Heart left ventricle (tissue), 16 donors: ENCODE measurements around the gene GNA15. TPM values are rescaled to one million over a fixed set of nuclear protein-coding genes. Genes with fewer than 3 reads are reported as not detected.

Experiments
- ATAC-seq, 4 donors: fragments of 200-7000 bp; cut with Tn5 transposase; one replicate each; pipeline ENCODE4 v1.9.1; 2020 to 2022; ENCODE audit warnings: moderate library complexity in 4 of 4, mild to moderate bottlenecking in 3 of 4, moderate number of reproducible peaks in 1 of 4
- DNase-seq, 5 donors: peaks; one replicate each; pipeline ENCODE4 v3.0.0-alpha.2; 2020
- H3K27ac ChIP-seq, 12 donors: fragments of 200-600 bp; sonication (generic) in 4 of 12; one replicate each; pipeline versions ENCODE4 v1.5.0 to v1.8.0; 2016 to 2022; ENCODE audit warnings: mild to moderate bottlenecking in 2 of 12
- H3K27me3 ChIP-seq, 9 donors: fragments of 200-600 bp; sonication (generic) in 2 of 9; one replicate each; pipeline versions ENCODE4 v1.5.1 to v1.8.0; 2016 to 2022; ENCODE audit warnings: mild to moderate bottlenecking in 3 of 9
- H3K36me3 ChIP-seq, 9 donors: fragments of 200-600 bp; sonication (generic) in 2 of 9; one replicate each; pipeline versions ENCODE4 v1.5.0 to v1.8.0; 2018 to 2022; ENCODE audit warnings: mild to moderate bottlenecking in 2 of 9
- H3K4me1 ChIP-seq, 12 donors: fragments of 200-600 bp; sonication (generic) in 4 of 12; one replicate each; pipeline versions ENCODE4 v1.5.0 to v1.8.0; 2016 to 2022; ENCODE audit warnings: mild to moderate bottlenecking in 3 of 12
- H3K4me3 ChIP-seq, 12 donors: fragments of 200-600 bp; sonication (generic) in 4 of 12; one replicate each; pipeline versions ENCODE4 v1.5.0 to v1.8.0; 2017 to 2022; ENCODE audit warnings: mild to moderate bottlenecking in 9 of 12, moderate library complexity in 4 of 12
- H3K9me3 ChIP-seq, 12 donors: fragments of 200-600 bp; sonication (generic) in 4 of 12; one replicate each; pipeline versions ENCODE4 v1.5.0 to v1.8.0; 2016 to 2022; ENCODE audit warnings: mild to moderate bottlenecking in 1 of 12
- CTCF ChIP-seq, 12 donors: fragments of 200-600 bp; sonication (generic) in 4 of 12; IDR thresholded peaks; one replicate each; pipeline versions ENCODE4 v1.5.0 to v1.8.0; 2018 to 2022; ENCODE audit warnings: antibody characterized with exemption in 12 of 12, mild to moderate bottlenecking in 5 of 12
- POLR2A ChIP-seq, 2 donors: fragments of 450-650 bp; IDR thresholded peaks; one replicate each; pipeline ENCODE4 v1.6.1; 2017; ENCODE audit warnings: antibody characterized with exemption in 2 of 2, mild to moderate bottlenecking in 2 of 2, moderate library complexity in 2 of 2
- WGBS, 4 donors: extraction: QIAGEN DNeasy Blood & Tissue Kit in 2 of 4; methylation state at CpG; one replicate each; pipeline versions ENCODE4 v1.1.5 to v1.1.7; 2013 to 2018; 5-methylcytosine and 5-hydroxymethylcytosine counted together
- intact Hi-C, 10 donors: fragments of 100-400 bp; cut with DNase I; formaldehyde crosslinking; loops; one replicate each; pipeline versions ENCODE4 v1.11.1 to v1.14.2; 2022
- polyA plus RNA-seq, 2 donors: library from polyadenylated mRNA; stranded (reverse); fragments of 200-250 nt; gene quantifications; one replicate each; pipeline ENCODE4 v1.2.3, GENCODE V29; 2013
- total RNA-seq, 9 donors: library from RNA; depleted of rRNA in 2 of 9; stranded (reverse); fragments of >200 nt in 2 of 9; fragmentation: NEBNext Ultra II Directional in 3 of 9; extraction: Animal tissue kit (Norgen Biotek cat#: 25700) in 3 of 9; gene quantifications; one replicate each; pipeline versions ENCODE4 v1.1.0 to v1.2.4, GENCODE V29; 2016 to 2023
- donor health status: ischemic (EF 13 %, LVEDD 7.1; RV severe dilation, severe dysfunction).
- donor health status: healthy with polysubstance abuse.
- donor health status: DM: no; HTN: yes; CAD: no.
- donor health status: DM: no; HTN: no; CAD: no.
- donor health status: ischemic (EF 25% LVEDD 6.9; RV normal size, moderate dysfunction).
- donor health status: ischemic (EF 25% LVEDD 5.7; RV mildly dilated, moderate dysfunction).
- donor health status: healthy.
- donor health status: DM: yes; HTN: yes; CAD: no.
- donor health status: ischemic (EF 35%, LVEDD 5.7; RV mildly dilated, moderate dysfunction).
- donor health status: nonischemic (EF 11% LVEDD 7.7; RV severe dilation, severe dysfunction).
- donor health status: DM: yes; HTN: yes; CAD: no.
- donor health status: PGD.
- donor health status: ischemic (EF 29% LVEDD 5.4; RV normal size, mild dysfunction).
- donor health status: nonischemic (EF 23%, LVEDD 6.1; RV moderate dilation, normal function).

Gene GNA15
- total and polyA plus RNA-seq, 11 donors, result 0.69 to 15.2 (median 1.7) TPM

DNA sequence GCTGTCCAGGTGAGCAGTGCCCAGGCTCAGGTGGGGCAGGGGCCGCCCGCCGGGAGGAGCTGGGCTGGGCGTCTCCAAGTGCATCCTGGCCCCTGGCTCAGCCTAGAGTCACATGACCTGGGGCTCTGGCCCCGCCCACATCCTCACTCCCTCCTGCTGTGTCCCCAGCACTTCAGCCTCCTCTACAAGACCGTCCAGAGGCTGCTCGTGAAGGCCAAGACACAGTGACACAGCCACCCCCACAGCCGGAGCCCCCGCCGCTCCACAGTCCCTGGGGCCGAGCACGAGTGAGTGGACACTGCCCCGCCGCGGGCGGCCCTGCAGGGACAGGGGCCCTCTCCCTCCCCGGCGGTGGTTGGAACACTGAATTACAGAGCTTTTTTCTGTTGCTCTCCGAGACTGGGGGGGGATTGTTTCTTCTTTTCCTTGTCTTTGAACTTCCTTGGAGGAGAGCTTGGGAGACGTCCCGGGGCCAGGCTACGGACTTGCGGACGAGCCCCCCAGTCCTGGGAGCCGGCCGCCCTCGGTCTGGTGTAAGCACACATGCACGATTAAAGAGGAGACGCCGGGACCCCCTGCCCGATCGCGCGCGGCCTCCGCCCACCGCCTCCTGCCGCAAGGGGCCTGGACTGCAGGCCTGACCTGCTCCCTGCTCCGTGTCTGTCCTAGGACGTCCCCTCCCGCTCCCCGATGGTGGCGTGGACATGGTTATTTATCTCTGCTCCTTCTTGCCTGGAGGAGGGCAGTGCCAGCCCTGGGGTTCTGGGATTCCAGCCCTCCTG is 71.8 kb downstream of the GNA15 start:
- WGBS, 4 donors, result 91% methylated on average over 38 to 43 of the region's 43 CpGs
- ATAC-seq (no peak), DNase-seq (no peak)
- Histone ChIP-seq H3K36me3 (peaks cover 0 to 53% (median 39%) of the 10 kb centered on the region in 9 donors), H3K27me3 (no peaks in the 10 kb centered on the region), H3K4me3 (no peak overlapping the region), H3K4me1 (no peaks in the 10 kb centered on the region), H3K27ac (no peak overlapping the region), H3K9me3 (no peaks in the 10 kb centered on the region)
- TF ChIP-seq CTCF (IDR thresholded peaks at IDR 0.05) (no peak), POLR2A (IDR thresholded peaks at IDR 0.05) (no peak)
- intact Hi-C loops, result no loop called here

DNA sequence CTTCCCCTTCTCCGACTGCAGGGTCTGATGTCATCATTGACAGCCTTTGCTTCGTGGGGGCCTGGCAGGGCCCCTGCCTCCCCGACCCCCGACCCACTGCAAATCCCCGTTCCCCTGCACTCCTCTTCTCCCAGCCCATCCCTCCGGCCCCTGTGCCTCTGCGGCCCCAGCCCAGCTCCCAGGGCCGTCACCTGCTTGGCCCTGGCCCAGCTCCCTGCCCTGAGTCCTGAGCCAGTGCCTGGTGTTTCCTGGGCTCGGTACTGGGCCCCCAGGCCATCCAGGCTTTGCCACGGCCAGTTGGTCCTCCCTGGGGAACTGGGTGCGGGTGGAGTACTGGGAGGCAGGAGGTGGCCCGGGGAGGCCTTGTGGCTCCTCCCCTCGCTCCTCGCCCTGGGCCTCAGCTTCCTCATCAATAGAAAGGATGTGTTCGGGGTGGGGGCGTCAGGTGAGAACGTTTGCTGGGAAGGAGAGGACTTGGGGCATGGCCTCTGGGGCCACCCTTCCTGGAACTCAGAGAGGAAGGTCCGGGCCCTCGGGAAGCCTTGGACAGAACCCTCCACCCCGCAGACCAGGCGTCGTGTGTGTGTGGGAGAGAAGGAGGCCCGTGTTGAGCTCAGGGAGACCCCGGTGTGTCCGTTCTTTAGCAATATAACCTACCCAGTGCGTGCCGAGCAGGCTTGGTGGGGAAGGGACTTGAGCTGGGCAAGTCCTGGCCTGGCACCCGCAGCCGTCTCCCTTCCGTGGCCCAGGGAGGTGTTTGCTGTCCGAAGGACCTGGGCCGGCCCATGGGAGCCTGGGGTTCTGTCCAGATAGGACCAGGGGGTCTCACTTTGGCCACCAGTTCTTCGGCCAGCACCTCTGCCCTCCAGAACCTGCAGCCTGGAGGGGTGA is 72.7 kb downstream of the GNA15 start:
- no peak overlapping the region for H3K4me3 ChIP-seq
- DNase-seq, result no peak
- peaks cover 0 to 50% (median 35%) of the 10 kb centered on the region in 9 donors for H3K36me3 ChIP-seq

GRCh38 chr19:3210347-3211017 is 74.6 kb downstream of the GNA15 start:
- H3K4me1 ChIP-seq, result no peaks in the 10 kb centered on the region
- no peak overlapping the region for H3K4me3 ChIP-seq
- H3K9me3 ChIP-seq, result no peaks in the 10 kb centered on the region
- TF ChIP-seq CTCF (IDR thresholded peaks at IDR 0.05) (peak; percentile 33 to 60 (median 50)), POLR2A (IDR thresholded peaks at IDR 0.05) (no peak)
- 44 to 53% (median 44%) methylated on average over 17 to 20 of the region's 20 CpGs for WGBS, 4 donors
- peak in 3 of 5 donors; percentile 55 to 80 (median 63) for DNase-seq
- ATAC-seq, result peak in 3 of 4 donors; percentile 63 to 70 (median 64)
- H3K27ac ChIP-seq, result no peak overlapping the region
- peaks cover 0 to 31% (median 24%) of the 10 kb centered on the region in 9 donors for H3K36me3 ChIP-seq
- intact Hi-C loops, result no loop called here
- no peaks in the 10 kb centered on the region for H3K27me3 ChIP-seq

More for the DNA sequence above, 72.7 kb downstream of the GNA15 start:
- no peak for ATAC-seq
- intact Hi-C loops, result no loop called here
- H3K4me1 ChIP-seq, result no peaks in the 10 kb centered on the region
- no peaks in the 10 kb centered on the region for H3K9me3 ChIP-seq
- WGBS, 4 donors, result 88 to 95% (median 91%) methylated on average over 15 to 33 of the region's 33 CpGs
- no peak overlapping the region for H3K27ac ChIP-seq
- no peaks in the 10 kb centered on the region for H3K27me3 ChIP-seq
- TF ChIP-seq POLR2A (IDR thresholded peaks at IDR 0.05) (no peak), CTCF (IDR thresholded peaks at IDR 0.05) (no peak)
